GM10266 (cell line): ENCODE data around the gene IRS2.

Source experiments
- DNase-seq: peaks from one replicate; pipeline ENCODE4 v3.0.0; 2012; ENCODE audit errors: extremely low spot score
- TF ChIP-seq, protein P1 (sequence below): IDR thresholded peaks from 2 replicates; pipeline ENCODE4 v1.5.1; 2012; ENCODE audit warnings: mild to moderate bottlenecking, low read depth; ENCODE audit not compliant: control insufficient read depth, insufficient read depth; ENCODE audit errors: missing control alignments

Gene IRS2

DNA sequence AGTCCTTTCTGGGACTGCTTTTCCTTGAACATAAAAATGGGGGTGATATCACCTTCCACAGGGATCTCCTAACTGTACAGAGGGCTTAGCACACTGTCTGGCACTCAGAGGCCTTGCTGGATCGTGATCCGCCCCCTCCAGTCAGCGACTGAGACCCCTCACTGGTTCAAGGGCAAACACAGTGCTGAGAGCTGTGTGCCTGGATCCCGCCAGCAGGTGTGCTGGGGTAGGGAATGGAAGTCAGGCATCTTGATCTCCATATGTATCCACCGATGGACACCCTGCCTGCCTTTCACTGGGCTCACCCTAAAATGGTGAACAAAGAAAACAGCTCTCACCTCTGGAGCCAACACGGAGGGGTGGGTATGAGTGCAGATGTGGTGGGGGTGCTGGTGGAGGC, 64.3 kb downstream of the IRS2 start:
- DNase-seq, result no peak
- TF ChIP-seq, protein P1, sequence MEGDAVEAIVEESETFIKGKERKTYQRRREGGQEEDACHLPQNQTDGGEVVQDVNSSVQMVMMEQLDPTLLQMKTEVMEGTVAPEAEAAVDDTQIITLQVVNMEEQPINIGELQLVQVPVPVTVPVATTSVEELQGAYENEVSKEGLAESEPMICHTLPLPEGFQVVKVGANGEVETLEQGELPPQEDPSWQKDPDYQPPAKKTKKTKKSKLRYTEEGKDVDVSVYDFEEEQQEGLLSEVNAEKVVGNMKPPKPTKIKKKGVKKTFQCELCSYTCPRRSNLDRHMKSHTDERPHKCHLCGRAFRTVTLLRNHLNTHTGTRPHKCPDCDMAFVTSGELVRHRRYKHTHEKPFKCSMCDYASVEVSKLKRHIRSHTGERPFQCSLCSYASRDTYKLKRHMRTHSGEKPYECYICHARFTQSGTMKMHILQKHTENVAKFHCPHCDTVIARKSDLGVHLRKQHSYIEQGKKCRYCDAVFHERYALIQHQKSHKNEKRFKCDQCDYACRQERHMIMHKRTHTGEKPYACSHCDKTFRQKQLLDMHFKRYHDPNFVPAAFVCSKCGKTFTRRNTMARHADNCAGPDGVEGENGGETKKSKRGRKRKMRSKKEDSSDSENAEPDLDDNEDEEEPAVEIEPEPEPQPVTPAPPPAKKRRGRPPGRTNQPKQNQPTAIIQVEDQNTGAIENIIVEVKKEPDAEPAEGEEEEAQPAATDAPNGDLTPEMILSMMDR, result no peak

DNA sequence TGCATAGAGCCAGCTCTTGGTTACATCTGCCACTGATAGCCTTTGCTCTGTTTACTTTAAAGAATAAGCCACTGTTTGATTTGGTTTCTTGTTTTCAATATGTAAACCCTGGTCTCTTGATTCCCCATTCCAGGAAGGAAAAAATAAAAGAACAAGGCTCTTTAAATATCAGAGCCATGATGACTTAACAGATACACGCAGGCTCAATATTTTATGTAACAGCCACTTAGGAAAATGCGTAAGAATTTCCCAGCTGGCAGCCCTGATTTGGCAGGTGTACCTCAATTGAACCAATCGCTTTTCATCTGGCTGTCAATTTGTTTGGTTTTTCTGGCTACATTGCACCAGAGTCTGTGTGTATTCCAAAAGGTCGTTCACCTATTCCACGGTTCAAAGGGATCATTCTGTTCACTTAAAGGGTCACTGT, 65.6 kb downstream of the IRS2 start:
- TF ChIP-seq, protein P1, result no peak
- DNase-seq, result no peak

DNA sequence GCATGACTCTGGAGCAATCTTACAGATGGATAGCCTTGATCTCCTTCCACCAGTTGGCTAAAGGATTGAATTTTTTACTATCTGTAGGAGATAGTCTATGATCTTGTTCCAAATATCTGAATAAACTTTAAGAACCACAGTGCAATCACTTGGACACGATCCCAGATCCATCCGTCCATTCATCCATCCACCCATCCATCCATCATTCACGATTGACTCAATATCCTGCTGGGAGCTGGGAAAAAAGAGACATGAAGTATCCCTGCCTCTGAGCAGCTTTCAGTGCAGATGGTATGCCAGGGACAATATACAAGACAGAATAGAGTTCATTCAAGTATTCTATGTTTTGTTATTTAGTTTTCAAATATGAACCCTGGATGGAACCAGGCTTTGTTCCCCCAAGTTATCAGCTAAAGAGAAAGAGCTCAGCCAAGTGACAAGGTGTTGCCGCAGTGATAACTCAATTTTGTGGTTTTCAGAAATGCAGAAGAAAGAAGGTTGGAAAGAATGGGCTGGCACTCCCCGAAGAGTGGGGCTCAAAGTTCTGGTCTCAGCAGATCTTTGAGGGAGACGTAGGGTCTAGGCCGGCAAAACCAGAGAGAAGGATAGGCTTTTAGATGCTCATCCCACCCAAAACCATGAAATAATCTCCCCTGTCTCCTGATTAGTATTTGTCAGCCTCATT, 66.3 kb downstream of the IRS2 start:
- DNase-seq, result no peak
- TF ChIP-seq, protein P1, result no peak

DNA sequence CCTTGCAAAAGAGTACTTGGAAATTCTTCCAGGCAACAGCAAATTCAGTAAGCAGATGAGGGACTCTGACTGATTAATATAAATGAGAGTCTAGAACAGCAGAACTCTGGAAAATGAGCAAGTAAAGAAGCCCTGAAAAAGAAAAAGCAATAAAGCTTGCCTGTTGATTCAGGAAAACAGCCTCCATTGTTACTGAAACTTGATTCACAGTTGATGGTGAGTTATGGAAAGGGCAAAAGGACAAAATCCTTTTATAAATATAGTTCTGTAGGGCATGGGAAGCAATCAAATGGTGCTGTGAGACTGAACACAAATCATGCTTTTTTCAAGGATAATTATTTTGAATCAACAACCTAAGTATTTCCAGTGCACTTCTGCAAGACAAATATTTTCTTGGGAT, 67.7 kb downstream of the IRS2 start:
- TF ChIP-seq, protein P1, result no peak
- no peak for DNase-seq

DNA sequence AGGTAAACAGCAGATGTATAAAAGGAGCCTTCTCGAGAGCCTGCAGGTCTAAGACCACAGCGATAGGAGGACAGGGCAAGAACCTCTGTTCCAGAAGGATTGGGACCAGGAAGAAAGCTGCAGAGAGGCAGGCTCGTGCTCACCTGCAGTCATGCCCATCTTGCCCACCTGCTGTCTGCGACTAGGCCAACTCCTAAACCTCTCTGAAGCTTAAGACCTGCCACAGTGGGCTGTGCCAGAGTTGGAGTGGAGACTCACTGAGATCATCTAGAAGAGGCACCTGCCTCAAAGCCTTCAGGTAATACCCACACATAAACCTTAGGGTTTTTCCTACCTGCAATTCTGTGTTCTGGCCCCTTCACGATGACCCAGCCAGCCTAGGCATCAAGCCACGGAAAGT, 68.7 kb downstream of the IRS2 start:
- TF ChIP-seq, protein P1, result no peak
- DNase-seq, result no peak

DNA sequence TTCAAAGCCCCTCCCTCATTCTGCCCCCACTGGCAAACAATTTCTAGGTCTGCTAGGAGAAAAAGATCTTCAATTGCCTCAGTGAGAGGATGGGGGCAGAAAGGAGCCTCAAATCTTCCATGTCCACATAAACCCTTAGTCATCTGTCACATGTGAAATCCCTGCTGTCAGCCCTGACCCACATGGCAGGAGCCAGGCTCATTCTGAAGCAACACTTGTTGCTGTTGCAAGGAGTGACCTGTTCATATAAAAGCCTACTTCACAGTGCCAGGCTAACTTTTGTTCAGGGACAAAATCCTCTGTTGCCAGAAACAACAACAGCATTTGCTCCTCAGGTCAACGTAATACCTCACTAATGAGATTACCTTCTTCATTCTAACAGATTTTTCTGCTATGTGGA, 70.5 kb downstream of the IRS2 start:
- TF ChIP-seq, protein P1, result no peak
- DNase-seq, result no peak

DNA sequence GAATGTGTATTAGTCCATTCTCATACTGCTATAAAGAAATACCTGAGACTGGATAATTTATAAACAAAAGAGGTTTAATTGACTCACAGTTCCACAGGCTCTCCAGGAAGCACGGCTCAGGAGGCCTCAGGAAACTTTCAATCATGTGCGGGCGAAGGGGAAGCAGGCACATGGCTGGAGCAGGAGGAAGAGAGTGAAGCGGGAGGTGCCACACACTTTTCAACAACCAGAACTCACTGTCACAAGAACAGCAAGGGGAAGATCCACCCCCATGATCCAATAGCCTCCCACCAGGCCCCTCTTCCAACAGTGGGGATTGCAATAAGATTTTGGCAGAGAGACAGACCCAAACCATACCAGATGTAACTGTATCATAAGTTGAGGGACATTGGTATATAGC, 72.7 kb downstream of the IRS2 start:
- TF ChIP-seq, protein P1, result no peak
- DNase-seq, result no peak
